HG03469 (cell line): Measurements from ENCODE around the gene NOD2.
A peak's percentile ranks its signal among the peaks of the same experiment; 100 is the strongest.

ENCODE experiments used
- ATAC-seq: cut with Tn5 transposase; IDR thresholded peaks from one replicate; pipeline ENCODE4 v1.9.1; 2021; ENCODE audit warnings: mild to moderate bottlenecking, moderate library complexity, moderate number of reproducible peaks; ENCODE audit not compliant: unreplicated experiment

The NOD2 gene

GRCh38 chr16:50741225-50741780, 47.9 kb downstream of the NOD2 start:
- ATAC-seq: no peak

GRCh38 chr16:50741781-50742575, 48.6 kb downstream of the NOD2 start, which contains the start of gene CYLD:
TSS of gene CYLD (plus strand) at chr16:50742086. CDS start at chr16:50749699, 7,613 bp downstream.
- peak; percentile 88 for ATAC-seq

GRCh38 chr16:50742576-50743200, 49.3 kb downstream of the NOD2 start:
- no peak for ATAC-seq

GRCh38 chr16:50743581-50744225, 50.3 kb downstream of the NOD2 start:
- ATAC-seq: no peak

GRCh38 chr16:50744881-50745280, 51.5 kb downstream of the NOD2 start:
- no peak for ATAC-seq

- ATAC-seq: no peak
Measured at GRCh38 chr16:50745940-50746339, 52.5 kb downstream of the NOD2 start.

- peak; percentile 58 for ATAC-seq
Measured at GRCh38 chr16:50747207-50747956, 54.0 kb downstream of the NOD2 start.

GRCh38 chr16:50751528-50751927, 58.1 kb downstream of the NOD2 start:
- ATAC-seq: no peak

GRCh38 chr16:50752471-50753235, 59.2 kb downstream of the NOD2 start:
- ATAC-seq: no peak

GRCh38 chr16:50756473-50756872, 63.1 kb downstream of the NOD2 start:
- ATAC-seq: no peak

- ATAC-seq: no peak
Measured at GRCh38 chr16:50761267-50761666, 67.9 kb downstream of the NOD2 start.

GRCh38 chr16:50762241-50762640, 68.8 kb downstream of the NOD2 start:
- ATAC-seq: no peak

- ATAC-seq: no peak
Measured at GRCh38 chr16:50763211-50763610, 69.8 kb downstream of the NOD2 start.

GRCh38 chr16:50765260-50765659, 71.9 kb downstream of the NOD2 start:
- ATAC-seq: no peak

- no peak for ATAC-seq
Measured at GRCh38 chr16:50765861-50766260, 72.5 kb downstream of the NOD2 start.

GRCh38 chr16:50767197-50767596, 73.8 kb downstream of the NOD2 start:
- no peak for ATAC-seq

GRCh38 chr16:50771366-50771765, 78.0 kb downstream of the NOD2 start:
- ATAC-seq: no peak

GRCh38 chr16:50774405-50774804, 81.0 kb downstream of the NOD2 start:
- no peak for ATAC-seq

GRCh38 chr16:50774960-50775359, 81.6 kb downstream of the NOD2 start:
- no peak for ATAC-seq

- no peak for ATAC-seq
Measured at GRCh38 chr16:50776037-50776436, 82.6 kb downstream of the NOD2 start.
